AG09309 (cell line): ENCODE measurements around the gene OR52E6.
A peak's percentile ranks its signal among the peaks of the same experiment; 100 is the strongest.

Experiments
- DNase-seq: peaks from one replicate; pipeline ENCODE4 v3.0.0-alpha.2; 2010; ENCODE audit warnings: low read depth
- H3K4me3 ChIP-seq: 2 replicates; pipeline ENCODE4 v1.5.1; 2011; ENCODE audit warnings: mild to moderate bottlenecking, low read depth, low read length, moderate library complexity; ENCODE audit not compliant: control insufficient read depth
- CTCF ChIP-seq: IDR thresholded peaks from 2 replicates; pipeline ENCODE4 v1.5.1; 2011; ENCODE audit warnings: mild to moderate bottlenecking, low read depth, low read length, inconsistent platforms; ENCODE audit not compliant: insufficient read depth, control insufficient read depth; ENCODE audit errors: missing control alignments

Gene OR52E6

GRCh38 chr11:5808500-5809121, 33.1 kb downstream of the OR52E6 start, which contains the start of gene OR52N2:
TSS of gene OR52N2 (plus strand) at chr11:5808924. CDS start at chr11:5820336, 11,412 bp downstream.
- TF ChIP-seq CTCF = peak; percentile 83
- DNase-seq = peak; percentile 29
- H3K4me3 ChIP-seq = peak within 1 kb of the TSS; percentile 34

GRCh38 chr11:5807580-5807979, 34.1 kb downstream of the OR52E6 start:
- no peak overlapping the region for H3K4me3 ChIP-seq
- no peak for TF ChIP-seq CTCF
- no peak for DNase-seq

- DNase-seq = no peak
- H3K4me3 ChIP-seq = no peak overlapping the region
- no peak for TF ChIP-seq CTCF
Measured at GRCh38 chr11:5803982-5804381, 37.7 kb downstream of the OR52E6 start.

- H3K4me3 ChIP-seq = no peak overlapping the region
- TF ChIP-seq CTCF = no peak
- no peak for DNase-seq
Measured at GRCh38 chr11:5796541-5796940, 45.2 kb downstream of the OR52E6 start.

- no peak for TF ChIP-seq CTCF
Measured at GRCh38 chr11:5791165-5791564, 50.5 kb downstream of the OR52E6 start, which contains the start of gene OR52N1. TSS of gene OR52N1 (minus strand) at chr11:5791265. CDS start at chr11:5788816, 2,449 bp downstream.

More at GRCh38 chr11:5791165-5791564, 50.5 kb downstream of the OR52E6 start, which contains the start of gene OR52N1:
- DNase-seq = no peak
- H3K4me3 ChIP-seq = no peak within 1 kb of the TSS
